ENCODE measurements around the gene IGFL3. TPM values are rescaled to one million over a fixed set of nuclear protein-coding genes. Genes with fewer than 3 reads are reported as not detected.
A peak's percentile ranks its signal among the peaks of the same experiment; 100 is the strongest.

The IGFL3 gene
- total and polyA plus RNA-seq, 2 of the 13 experiments (the other 11 are each of a cell fraction or from before 2014, with no cell fraction given) = not detected

DNA sequence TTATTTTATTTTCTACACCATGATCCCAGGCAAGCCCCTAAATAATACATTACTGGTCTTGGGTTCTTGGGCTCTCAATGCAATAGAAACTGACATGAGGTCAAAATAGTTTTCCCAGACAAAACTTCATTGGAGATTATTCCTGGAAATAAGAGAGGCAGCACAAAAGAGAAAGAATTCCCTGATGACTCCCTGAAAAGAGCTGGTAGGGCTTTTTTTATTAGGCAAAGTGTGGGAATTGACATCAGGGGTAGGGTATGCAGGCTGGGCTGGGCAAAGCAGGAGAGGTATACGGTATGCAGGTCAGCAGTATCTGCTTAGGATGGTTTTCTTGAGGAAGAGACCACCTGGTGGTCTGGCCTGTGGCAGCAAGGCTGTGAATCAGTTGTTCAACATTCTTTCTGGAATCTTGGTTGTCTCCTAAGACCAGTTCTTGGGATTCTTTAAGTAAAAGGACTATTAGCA, 9.3 kb upstream of the IGFL3 start:
- Histone ChIP-seq H3K27me3 (ENCODE audit: control insufficient read depth in 1 of 2, insufficient read depth in 2 of 2, low read length in 2 of 2) (no peaks in the 10 kb centered on the region), H3K4me2 (ENCODE audit: low read depth, low read length) (no peak overlapping the region), H3K36me3 (replicated peaks in 1 of 2; ENCODE audit: control insufficient read depth in 1 of 2, insufficient read depth in 2 of 2, low read length in 2 of 2) (no peaks in the 10 kb centered on the region), H3K4me1 (ENCODE audit: insufficient read depth, low read length) (peaks cover 11% of the 10 kb centered on the region), H2AFZ (ENCODE audit: low read length) (no peak overlapping the region), H3K9me3 (ENCODE audit: low read length) (no peaks in the 10 kb centered on the region), H3K27ac (ENCODE audit: extremely low read length, insufficient read depth, low read length) (peak overlapping the region; percentile 3), H3K9ac (ENCODE audit: insufficient read depth, low read depth, low read length) (no peak overlapping the region), H3K79me2 (ENCODE audit: insufficient read depth, low read length) (no peaks in the 10 kb centered on the region), H3K4me3 (replicated peaks in 1 of 3; ENCODE audit: insufficient read depth in 1 of 3, low read depth in 2 of 3, low read length in 3 of 3) (no peak overlapping the region), H4K20me1 (ENCODE audit: insufficient read depth, low read length) (no peaks in the 10 kb centered on the region)
- ChIA-PET CTCF (ENCODE audit: low intra/inter-chr PET ratio, low total read pairs) (no interaction called here), POLR2A (no interaction called here)
- FAIRE-seq (no peak), ATAC-seq (no peak), DNase-seq (ENCODE audit: low spot score) (no peak)
- no peak for TF ChIP-seq CENPT (CRISPR knock-in tag; IDR thresholded peaks at IDR 0.05; ENCODE audit: low read depth)
- TF ChIP-seq ZFP82 (CRISPR knock-in tag; IDR thresholded peaks at IDR 0.05; ENCODE audit: borderline replicate concordance) = no peak
- TF ChIP-seq, protein P1, sequence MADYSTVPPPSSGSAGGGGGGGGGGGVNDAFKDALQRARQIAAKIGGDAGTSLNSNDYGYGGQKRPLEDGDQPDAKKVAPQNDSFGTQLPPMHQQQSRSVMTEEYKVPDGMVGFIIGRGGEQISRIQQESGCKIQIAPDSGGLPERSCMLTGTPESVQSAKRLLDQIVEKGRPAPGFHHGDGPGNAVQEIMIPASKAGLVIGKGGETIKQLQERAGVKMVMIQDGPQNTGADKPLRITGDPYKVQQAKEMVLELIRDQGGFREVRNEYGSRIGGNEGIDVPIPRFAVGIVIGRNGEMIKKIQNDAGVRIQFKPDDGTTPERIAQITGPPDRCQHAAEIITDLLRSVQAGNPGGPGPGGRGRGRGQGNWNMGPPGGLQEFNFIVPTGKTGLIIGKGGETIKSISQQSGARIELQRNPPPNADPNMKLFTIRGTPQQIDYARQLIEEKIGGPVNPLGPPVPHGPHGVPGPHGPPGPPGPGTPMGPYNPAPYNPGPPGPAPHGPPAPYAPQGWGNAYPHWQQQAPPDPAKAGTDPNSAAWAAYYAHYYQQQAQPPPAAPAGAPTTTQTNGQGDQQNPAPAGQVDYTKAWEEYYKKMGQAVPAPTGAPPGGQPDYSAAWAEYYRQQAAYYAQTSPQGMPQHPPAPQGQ (CRISPR knock-in tag; IDR thresholded peaks at IDR 0.05; ENCODE audit: borderline replicate concordance) = no peak
- no peak for TF ChIP-seq NCOA2 (CRISPR knock-in tag; IDR thresholded peaks at IDR 0.05)
- no peak for TF ChIP-seq FOXJ3 (CRISPR knock-in tag; IDR thresholded peaks at IDR 0.05; ENCODE audit: borderline replicate concordance)
- TF ChIP-seq, protein P2, sequence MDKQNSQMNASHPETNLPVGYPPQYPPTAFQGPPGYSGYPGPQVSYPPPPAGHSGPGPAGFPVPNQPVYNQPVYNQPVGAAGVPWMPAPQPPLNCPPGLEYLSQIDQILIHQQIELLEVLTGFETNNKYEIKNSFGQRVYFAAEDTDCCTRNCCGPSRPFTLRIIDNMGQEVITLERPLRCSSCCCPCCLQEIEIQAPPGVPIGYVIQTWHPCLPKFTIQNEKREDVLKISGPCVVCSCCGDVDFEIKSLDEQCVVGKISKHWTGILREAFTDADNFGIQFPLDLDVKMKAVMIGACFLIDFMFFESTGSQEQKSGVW (CRISPR knock-in tag; IDR thresholded peaks at IDR 0.05; ENCODE audit: borderline replicate concordance) = no peak
- TF ChIP-seq JUND (CRISPR knock-in tag; IDR thresholded peaks at IDR 0.05) = no peak
- WGBS (ENCODE audit: low lambda C conversion rate) = 91% methylated on average over 1 of the region's 1 CpG
- intact Hi-C loops (cut with micrococcal nuclease; ENCODE audit: unreplicated experiment) = no loop called here
- BruUV-seq (replicated peaks) = no TSS peak
- in situ Hi-C loops (cut with HindIII; ENCODE audit: extremely low pct_ligation_motif_present, low pct_unique_long_range_greater_than_20kb) = no loop called here

All from HepG2 (cell line).